HT-29 (cell line): ENCODE data around the gene TEX22. TPM values are rescaled to one million over a fixed set of nuclear protein-coding genes. Genes with fewer than 3 reads are reported as not detected.

Source experiments
- DNase-seq: peaks from one replicate; pipeline ENCODE4 v3.0.0-alpha.2; 2015; ENCODE audit warnings: low spot score
- total RNA-seq: library from RNA; depleted of rRNA; stranded (reverse); fragments of >200 nt; shearing (Covaris generic); gene quantifications from 2 replicates; pipeline ENCODE4 v1.2.3, GENCODE V29; 2014

The TEX22 gene
- total RNA-seq, 1 experiment from 2014 or later = not detected

GRCh38 chr14:105384041-105384557, 14.2 kb upstream of the TEX22 start:
- no peak for DNase-seq

- no peak for DNase-seq
Measured at GRCh38 chr14:105384605-105385321, 13.6 kb upstream of the TEX22 start.

GRCh38 chr14:105385322-105385637, 13.1 kb upstream of the TEX22 start:
- no peak for DNase-seq

- DNase-seq = no peak
Measured at GRCh38 chr14:105385698-105386365, 12.5 kb upstream of the TEX22 start.

- DNase-seq = no peak
Measured at GRCh38 chr14:105386581-105387529, 11.5 kb upstream of the TEX22 start.

- DNase-seq = no peak
Measured at GRCh38 chr14:105387530-105387922, 10.8 kb upstream of the TEX22 start.

- no peak for DNase-seq
Measured at GRCh38 chr14:105388110-105388951, 10.0 kb upstream of the TEX22 start.

- no peak for DNase-seq
Measured at GRCh38 chr14:105388976-105389375, 9.4 kb upstream of the TEX22 start.

GRCh38 chr14:105389534-105389933, 8.8 kb upstream of the TEX22 start:
- DNase-seq = no peak

GRCh38 chr14:105389976-105390848, 8.1 kb upstream of the TEX22 start:
- DNase-seq = no peak

- no peak for DNase-seq
Measured at GRCh38 chr14:105390849-105391500, 7.4 kb upstream of the TEX22 start.

- no peak for DNase-seq
Measured at GRCh38 chr14:105391541-105391940, 6.8 kb upstream of the TEX22 start.

- DNase-seq = no peak
Measured at GRCh38 chr14:105392131-105393090, 5.9 kb upstream of the TEX22 start.

GRCh38 chr14:105393151-105393550, 5.2 kb upstream of the TEX22 start:
- DNase-seq = no peak

- no peak for DNase-seq
Measured at GRCh38 chr14:105394714-105395537, 3.4 kb upstream of the TEX22 start.

- no peak for DNase-seq
Measured at GRCh38 chr14:105395538-105395854, 2.8 kb upstream of the TEX22 start.

- DNase-seq = no peak
Measured at GRCh38 chr14:105397350-105397931, 897 bp upstream of the TEX22 start.
